ENCODE measurements around the gene TFF2. TPM values are rescaled to one million over a fixed set of nuclear protein-coding genes. Genes with fewer than 3 reads are reported as not detected.

Gene TFF2
- polyA plus RNA-seq, 3 donors: not detected

DNA sequence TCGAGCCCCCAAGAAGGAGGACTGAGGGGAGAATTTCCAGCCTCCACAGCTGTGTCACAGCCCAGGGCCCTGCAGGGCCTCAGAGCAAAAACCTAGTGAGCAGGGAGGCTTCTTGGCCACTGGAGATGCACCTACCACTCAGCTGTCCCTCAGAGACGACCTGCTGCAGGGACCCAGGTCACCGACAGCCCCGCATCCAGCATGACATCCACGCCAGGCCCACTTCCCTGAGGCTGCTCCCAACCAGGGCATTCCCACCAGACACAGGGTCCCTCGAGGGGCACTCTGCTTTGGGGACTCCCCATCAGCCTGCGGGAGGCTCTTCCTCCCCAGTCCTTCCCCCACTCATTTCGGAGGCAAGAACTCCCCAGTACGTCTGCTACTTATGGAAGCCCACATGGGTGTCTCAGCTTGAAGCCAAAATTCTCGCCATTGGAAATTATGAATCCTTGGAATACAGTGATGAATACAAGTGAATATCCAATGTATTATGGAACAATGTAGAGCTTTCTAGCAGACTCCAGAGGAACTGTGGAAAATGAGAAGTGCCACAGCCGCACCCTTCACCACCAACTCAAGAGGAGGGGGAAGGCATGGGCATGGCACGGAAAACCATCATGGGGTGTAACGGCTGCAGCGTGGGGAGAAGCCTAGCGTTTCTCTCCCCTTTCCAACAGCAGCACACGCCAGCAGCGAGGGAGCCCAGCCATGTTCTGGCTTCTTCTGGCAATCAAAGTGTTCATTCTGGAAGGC is 42.5 kb downstream of the TFF2 start:
- DNase-seq (ENCODE audit: low read depth in 3 of 3, low spot score in 2 of 3): no peak

DNA sequence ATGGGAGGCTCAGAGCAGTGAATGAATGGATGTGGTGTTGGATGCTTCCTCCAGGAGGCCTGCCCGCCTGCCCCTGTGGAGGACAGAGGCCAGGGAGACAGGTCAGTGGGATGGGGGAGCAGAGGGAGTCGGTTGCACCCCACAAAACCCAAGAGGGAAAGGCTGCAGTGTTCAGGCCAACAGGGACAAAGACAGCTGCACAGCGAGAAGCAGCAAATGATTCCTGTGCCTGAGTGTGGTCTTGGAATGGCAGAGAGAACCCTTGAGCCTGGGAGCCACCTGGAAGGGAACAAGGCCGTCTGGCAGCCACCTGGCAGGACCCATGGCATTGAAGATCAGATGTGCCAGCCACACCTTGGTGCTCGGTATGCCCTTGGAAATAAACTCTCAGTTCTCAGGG is 43.7 kb downstream of the TFF2 start:
- no peak for DNase-seq (ENCODE audit: low read depth in 3 of 3, low spot score in 2 of 3)

DNA sequence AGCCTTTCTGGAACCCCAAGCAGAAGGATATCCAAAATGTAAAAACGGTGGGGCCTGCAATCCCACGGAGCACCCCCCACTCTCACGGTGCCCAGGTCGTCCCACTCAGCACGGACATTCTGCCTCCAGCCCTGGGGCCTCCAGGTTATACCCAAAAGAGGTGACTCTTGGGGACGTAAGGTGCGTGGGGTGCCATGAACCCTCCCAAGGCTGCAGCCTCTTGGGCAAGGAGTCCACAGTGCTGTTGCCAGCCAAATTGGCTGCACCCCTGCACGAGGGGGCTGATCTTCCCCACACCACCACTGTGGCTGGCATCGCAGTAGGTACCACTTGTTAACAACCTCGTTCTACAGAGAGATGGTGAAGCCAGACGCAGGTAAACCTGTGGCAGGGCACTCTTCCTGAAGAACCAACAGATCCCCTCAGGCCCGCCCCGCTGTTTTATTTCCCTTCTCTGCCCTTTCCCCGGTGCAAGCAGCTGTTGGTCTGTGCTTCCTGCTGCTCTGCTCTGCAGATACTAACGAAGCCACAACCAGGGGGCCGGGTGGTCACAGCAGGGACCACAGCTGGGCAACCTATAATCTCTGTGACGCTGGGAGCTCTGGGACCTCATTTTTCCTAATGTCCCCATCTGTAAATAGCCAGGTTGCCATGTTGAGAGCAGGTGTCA is 44.3 kb downstream of the TFF2 start:
- no peak for DNase-seq (ENCODE audit: low read depth in 3 of 3, low spot score in 2 of 3)

DNA sequence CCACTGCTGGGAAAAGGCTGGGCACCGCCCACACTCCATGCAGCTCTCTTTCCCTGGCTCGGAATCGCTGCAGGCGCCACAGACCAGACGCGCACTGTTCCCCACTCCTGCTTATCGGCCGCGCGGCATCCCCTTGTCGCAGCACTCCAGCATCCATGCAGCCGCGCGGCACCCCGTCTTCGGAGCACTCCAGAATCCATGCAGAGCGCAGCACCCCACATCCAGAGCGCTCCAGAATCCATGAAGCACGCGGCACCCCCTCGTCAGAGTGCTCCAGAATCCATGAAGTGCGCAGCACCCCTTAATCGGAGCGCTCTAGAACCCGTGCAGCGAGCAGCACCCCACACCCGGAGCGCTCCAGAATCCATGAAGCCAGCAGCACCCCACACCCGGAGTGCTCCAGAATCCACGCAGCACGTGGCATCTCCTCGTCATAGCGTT is 45.1 kb downstream of the TFF2 start:
- DNase-seq (ENCODE audit: low read depth in 3 of 3, low spot score in 2 of 3): no peak

DNA sequence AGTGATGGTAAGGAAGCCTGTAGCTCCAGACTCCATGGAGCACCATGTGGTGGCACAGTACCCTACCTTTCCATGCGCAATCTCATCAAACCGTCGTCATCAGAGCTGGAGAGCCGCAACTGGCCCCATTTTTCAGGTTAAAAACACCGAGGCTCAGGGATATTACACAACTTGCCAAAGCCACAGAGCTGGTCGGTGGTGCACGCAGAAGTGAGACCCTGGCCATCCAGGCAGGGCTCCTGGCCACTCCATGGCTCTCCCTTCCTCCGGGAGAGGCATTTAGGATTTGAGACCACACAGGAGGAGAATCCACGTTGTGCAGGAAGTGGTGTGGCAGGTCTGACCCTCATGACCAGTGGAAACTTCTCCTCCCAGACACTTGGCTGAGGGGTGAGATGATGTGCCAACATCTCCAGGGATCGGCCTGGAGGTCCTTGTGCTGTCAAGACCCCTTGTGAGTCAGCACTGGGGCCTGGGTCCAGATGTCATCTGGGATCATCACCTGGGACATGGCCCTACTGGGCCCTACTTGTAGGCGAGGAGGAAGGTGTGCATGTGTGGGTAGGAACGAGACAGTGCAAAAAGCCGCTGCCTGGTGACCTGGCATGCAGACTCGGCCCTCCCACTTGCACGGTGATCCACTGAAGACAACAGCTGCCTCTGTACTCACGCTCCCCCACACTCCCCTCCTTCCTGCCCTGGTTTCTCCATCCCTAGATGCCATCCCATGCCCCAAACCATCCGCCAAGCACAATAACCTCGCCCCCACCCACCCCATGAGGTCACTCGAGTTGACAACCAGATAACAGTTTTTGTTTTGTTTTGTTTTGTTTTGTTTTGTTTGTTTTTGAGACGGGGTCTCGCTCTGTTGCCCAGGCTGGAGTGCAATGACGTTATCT is 46.0 kb downstream of the TFF2 start:
- DNase-seq (ENCODE audit: low read depth in 3 of 3, low spot score in 2 of 3): no peak

GRCh38 chr21:42303443-42303842 is 47.4 kb downstream of the TFF2 start:
- no peak for DNase-seq (ENCODE audit: low read depth in 3 of 3, low spot score in 2 of 3)

- no peak for DNase-seq (ENCODE audit: low read depth in 3 of 3, low spot score in 2 of 3)
These were observed 48.0 kb downstream of the TFF2 start for GRCh38 chr21:42302794-42303193.

DNA sequence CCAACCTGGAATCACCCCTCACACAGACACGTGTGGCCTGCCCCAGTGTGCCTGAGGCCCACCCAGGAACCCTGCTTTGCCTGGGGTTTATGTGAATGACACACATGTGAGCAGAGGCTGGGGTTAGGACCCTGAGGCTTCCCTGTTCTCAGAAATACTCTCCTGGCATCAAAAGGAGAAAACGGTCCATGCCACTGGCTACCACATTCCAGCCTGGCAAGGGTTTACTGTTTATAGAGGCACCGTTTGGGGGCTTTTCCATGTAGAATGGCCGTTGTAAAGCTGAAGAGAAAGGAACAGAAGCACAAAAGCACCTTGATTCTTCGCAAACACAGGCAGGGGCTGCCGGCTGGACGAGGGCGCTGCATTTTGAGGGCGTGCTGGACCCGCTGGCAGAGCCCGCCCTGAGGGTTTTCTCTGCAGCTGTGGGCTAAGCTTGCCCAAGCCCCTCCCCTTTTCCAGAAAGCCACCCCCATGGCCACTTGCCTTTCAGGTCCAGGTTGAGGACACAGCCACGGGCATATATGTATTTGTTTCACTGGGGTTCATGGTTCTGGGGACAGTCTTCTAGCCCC is 48.6 kb downstream of the TFF2 start:
- no peak for DNase-seq (ENCODE audit: low read depth in 3 of 3, low spot score in 2 of 3)

DNA sequence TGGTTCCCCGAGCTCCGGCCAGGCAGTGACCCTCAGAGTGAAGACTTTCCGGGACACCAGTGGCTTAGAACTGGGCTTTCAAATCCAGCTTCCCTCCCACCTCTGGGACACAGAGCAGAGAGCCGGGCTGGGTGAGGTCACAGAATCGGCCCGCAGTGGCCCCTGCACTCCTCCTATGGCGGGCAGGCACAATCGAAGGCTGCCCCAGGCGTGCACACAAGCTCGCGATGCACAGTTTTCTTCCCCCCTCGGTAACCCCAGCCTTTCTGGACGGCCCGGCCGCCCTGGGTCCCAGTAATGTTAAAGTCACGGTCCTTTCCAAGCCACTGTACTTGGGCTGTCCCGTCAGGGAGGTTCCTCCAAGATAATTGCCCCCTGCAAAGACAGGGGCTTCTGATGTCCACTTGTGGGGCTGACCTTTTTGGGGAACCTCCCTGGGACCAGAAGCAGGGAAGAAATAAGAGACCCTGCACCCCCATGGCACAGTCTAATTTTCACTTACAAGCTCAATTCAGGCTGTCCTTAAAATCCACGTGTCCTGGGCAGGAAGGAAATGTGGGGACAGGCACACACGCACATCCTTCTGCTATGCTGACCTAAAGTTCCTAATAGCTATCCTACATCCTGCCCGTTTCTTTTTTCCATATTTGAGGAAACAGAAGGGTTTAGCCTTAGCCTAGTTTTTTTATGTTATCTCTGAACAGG is 49.3 kb downstream of the TFF2 start:
- DNase-seq (ENCODE audit: low read depth in 3 of 3, low spot score in 2 of 3): no peak

- DNase-seq (ENCODE audit: low read depth in 3 of 3, low spot score in 2 of 3): no peak
These were observed 49.8 kb downstream of the TFF2 start for GRCh38 chr21:42300956-42301355.

- no peak for DNase-seq (ENCODE audit: low read depth in 3 of 3, low spot score in 2 of 3)
These were observed 50.7 kb downstream of the TFF2 start for GRCh38 chr21:42300045-42300583.

GRCh38 chr21:42299324-42300044 is 51.3 kb downstream of the TFF2 start:
- DNase-seq (ENCODE audit: low read depth in 3 of 3, low spot score in 2 of 3): no peak

GRCh38 chr21:42298657-42299056 is 52.1 kb downstream of the TFF2 start:
- DNase-seq (ENCODE audit: low read depth in 3 of 3, low spot score in 2 of 3): no peak

DNA sequence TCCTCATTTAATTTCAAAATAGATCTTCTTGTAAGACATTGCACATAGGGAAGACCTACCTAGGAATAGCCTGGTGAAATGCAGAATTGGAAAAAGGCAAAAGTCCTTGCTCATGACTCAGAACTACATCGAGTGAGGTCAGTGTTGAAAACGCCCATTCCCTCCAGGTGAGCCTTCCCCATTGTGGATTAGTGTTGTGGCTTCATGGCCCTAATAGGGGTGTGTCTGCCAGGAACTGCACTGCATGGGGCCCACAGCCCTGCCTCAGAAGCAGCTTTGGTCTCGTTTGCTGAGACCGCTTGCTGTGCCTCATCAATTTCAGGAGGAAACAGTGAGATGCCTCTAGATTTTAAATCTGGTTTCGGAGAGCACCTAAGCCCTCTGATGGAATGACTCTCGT is 52.6 kb downstream of the TFF2 start:
- no peak for DNase-seq (ENCODE audit: low read depth in 3 of 3, low spot score in 2 of 3)

DNA sequence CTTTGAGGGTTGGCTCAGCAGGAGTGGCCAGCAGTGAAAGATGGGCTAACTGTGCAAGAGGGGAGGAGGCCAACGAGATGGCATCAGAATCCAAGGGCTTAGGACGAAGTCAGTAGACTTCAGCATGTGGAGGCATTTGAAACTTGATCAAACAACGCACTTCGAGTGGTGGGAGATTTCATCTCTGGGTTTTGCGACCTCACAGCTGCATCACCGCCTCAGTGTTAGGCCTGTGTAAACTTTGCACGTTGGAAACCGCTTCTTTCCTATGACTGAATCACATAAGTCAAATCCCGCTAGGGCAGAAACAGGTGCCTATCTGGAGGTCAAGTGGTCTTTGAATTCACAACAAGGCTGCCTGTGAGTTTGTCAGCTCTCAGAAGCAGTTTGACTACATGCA is 53.4 kb downstream of the TFF2 start:
- DNase-seq (ENCODE audit: low read depth in 3 of 3, low spot score in 2 of 3): no peak

DNA sequence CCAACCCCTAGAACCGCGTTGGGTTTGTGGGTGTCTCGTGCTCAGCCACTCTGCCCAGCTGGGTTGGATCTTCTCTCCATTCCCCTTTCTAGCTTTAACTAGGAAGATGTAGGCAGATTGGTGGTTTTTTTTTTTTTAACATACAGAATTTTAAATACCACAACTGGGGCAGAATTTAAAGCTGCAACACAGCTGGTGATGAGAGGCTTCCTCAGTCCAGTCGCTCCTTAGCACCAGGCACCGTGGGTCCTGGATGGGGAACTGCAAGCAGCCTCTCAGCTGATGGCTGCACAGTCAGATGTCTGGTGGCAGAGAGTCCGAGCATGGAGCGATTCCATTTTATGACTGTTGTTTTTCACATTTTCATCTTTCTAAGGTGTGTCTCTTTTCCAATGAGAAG is 54.3 kb downstream of the TFF2 start:
- no peak for DNase-seq (ENCODE audit: low read depth in 3 of 3, low spot score in 2 of 3)

Data from right renal cortex interstitium (tissue), 3 donors.